Measurements from ENCODE around the gene HMX3.

Gene HMX3

GRCh38 chr10:123135415-123136141 is at the start of gene HMX3:
Gene HMX3, plus strand, starts transcription at chr10:123135970. Its CDS starts 81 bp downstream, at chr10:123136051.
- peak in 1 of 2 donors; percentile 50 for DNase-seq

GRCh38 chr10:123086281-123086680 is 49.5 kb upstream of the HMX3 start:
- no peak for DNase-seq

GRCh38 chr10:123087348-123087747 is 48.4 kb upstream of the HMX3 start:
- DNase-seq: no peak

DNA sequence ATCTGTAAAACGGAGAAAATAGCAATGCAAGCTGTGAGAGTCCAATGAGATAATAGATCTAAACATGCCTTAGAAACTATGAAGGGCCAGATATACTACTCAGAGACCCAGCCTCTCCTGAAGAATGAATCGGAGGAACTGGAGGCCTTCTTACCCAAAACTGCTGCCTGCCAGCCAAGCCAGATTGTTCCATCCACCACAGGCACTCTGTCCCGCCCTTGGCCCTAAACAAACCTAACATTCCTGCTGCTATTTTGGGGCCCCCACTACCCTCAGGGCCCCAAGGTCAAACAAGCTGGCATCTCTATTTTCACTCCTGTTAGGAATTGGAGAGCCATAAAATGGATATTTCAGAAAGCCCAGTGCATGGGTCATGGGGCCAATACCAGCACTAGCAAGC is 48.0 kb upstream of the HMX3 start:
- DNase-seq: no peak

- DNase-seq: no peak
Measured at GRCh38 chr10:123092635-123093414, 42.9 kb upstream of the HMX3 start.

- no peak for DNase-seq
Measured at GRCh38 chr10:123093489-123093888, 42.3 kb upstream of the HMX3 start.

DNA sequence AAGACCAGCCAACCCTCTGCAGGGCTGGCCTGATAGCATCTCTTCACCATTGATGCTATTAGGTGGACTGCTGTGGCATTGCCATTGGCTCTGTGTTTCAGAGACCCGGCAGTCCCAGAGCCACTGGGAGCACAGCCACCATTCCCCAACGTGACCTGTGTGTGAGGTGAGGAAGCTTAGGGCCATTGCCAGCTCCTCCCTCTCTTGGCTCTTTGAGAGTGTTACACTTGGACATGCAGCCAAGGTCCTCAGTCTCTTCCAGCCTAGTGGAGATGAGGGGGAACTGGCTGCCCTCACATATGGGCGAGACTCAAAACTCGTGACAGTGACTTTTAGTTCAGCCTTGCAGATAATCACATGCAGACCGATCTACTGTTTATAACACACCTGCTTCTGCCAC is 39.3 kb upstream of the HMX3 start:
- no peak for DNase-seq

- DNase-seq: no peak
Measured at GRCh38 chr10:123097039-123097438, 38.7 kb upstream of the HMX3 start.

- no peak for DNase-seq
Measured at GRCh38 chr10:123100030-123100762, 35.6 kb upstream of the HMX3 start.

- DNase-seq: no peak
Measured at GRCh38 chr10:123101872-123102271, 33.9 kb upstream of the HMX3 start.

DNA sequence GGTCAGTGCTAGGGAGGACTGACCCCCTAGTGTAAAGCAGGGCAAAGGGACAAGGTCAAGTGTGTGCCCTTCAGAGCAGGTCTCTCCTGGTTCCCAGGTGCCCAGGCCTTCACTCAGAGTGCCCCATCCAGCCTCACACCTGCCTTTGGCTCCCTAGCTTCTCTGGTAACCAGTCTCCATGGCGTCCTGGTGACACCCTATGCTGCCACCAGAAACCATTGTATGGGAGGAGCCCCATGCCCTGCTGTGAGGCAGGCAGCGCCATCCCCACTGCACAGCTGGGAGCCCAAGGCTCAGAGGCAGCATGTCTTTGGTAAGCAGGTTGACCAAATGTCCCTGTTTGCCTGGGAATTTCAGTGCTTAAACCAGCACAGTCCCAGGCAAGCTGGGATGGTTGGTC is 33.1 kb upstream of the HMX3 start:
- DNase-seq: no peak

GRCh38 chr10:123103944-123104343 is 31.8 kb upstream of the HMX3 start:
- no peak for DNase-seq

GRCh38 chr10:123109466-123109865 is 26.3 kb upstream of the HMX3 start:
- DNase-seq: no peak

DNA sequence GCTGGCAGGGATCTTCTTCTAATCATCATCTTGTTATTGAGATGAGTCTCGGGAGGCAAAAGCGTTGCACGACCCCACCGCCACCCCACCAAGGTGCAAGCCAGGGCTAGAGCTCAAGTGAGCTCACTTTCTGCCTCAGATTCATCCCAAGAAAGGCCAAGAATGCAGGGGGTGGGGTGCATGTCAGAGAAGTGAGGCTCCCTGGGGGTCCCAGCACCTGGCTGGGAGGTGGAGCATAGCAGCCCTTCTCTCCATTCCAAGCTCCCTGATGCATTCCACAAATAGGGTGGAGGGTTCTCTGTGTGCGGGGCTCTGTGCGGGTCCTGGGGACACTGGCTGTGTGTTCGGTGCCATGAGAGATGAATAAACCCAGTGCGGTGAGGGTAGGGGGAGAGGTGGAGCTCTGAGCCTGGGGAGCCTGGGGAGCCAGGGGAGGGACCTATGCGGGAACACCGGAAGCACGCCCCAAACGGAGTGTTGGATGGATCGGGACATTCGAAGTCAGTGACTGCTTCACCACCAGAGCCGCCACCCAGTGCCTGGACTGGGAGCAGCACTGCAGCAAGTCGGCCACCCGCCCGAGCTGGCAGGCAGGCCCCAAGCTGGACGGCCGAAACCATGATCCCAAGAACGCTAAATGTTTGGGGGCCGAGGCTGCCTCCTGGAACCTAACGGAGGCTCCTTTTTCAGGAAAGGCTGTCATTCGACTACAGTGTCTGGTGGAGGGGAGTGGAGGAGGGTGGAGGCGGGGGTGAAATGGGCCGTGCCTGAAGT is 17.9 kb upstream of the HMX3 start:
- no peak for DNase-seq

DNA sequence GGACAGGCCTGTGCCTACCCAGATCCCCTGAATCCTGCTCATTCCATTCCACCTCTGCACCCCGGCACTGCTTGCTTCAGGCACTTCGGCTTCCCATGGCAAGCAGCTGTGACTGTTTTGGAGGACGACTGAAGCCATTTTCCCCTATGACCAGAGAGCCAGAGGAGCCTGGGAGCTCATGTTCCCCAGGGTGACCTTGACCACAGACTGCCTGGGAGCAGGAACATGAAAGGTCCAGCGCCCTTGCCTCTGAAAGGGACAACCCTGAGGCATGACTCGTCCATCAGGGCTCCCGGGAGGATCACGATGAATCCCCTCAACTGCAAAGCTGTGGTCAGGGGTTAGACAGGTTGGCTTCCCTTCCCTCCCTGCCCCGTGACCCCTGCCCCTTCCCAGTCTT is 16.7 kb upstream of the HMX3 start:
- no peak for DNase-seq

GRCh38 chr10:123126246-123126645 is 9.5 kb upstream of the HMX3 start:
- DNase-seq: no peak

- no peak for DNase-seq
Measured at GRCh38 chr10:123129618-123130271, 6.0 kb upstream of the HMX3 start.

DNA sequence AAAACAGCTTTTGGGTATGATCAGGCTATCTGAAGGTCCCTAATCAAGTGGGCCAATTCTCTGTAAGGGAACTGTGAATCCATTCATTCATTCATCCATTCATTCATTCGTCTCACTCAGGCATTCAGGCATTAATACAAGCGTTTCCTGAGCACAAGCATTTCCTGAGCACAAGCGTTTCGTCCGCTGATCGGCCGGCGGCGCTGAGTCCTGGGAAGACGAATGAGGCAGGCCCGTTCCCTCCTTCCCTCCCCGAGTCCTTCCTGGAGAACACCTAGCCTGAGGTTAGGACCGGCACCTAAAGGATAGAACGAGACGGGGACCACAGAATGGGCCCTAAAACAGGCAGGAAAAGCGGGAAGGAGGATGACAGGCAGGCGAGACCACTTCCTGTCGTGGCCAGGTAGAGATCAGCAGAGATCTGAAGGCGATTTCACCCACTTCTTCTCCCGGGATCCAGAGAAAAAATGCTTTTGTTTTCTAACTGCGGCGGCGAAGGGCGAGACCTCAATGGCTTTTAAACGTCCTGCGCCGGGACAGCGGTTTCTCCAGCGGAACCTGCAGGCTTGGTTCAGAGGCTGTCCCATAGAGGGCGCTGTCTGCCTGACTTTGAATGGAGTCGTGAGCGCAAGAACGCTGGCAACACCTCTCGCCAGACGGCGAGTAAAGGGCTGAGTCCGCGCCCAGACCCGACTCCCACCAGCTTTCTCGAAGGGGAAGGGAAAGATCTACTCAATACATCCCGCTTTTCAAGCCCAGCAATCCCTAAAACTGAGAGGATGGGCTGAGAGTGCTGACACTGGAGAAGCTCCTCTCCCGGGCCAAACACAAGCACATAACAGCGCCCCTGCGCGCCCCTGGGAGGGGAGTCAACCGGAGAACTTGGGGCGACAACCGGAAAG is 2.9 kb upstream of the HMX3 start:
- peak; percentile 78 to 86 for DNase-seq

GRCh38 chr10:123133541-123134342 is 2.0 kb upstream of the HMX3 start:
- DNase-seq: no peak

GRCh38 chr10:123134343-123134914 is 1.3 kb upstream of the HMX3 start:
- DNase-seq: no peak
